C4-2B (cell line): ENCODE results near the gene CXorf65.
A peak's percentile ranks its signal among the peaks of the same experiment; 100 is the strongest.

ENCODE experiments used
- H3K27ac ChIP-seq: fragments of 450-650 bp; 2 replicates; pipeline ENCODE4 v1.5.1; 2017
- ZFX ChIP-seq: fragments of 450-650 bp; IDR thresholded peaks from 2 replicates; pipeline ENCODE4 v1.6.1; 2017
- TF ChIP-seq, protein P1 (sequence below): fragments of 450-650 bp; conservative IDR thresholded peaks from 2 replicates; pipeline ENCODE4 v1.5.1; 2017; ENCODE audit warnings: mild to moderate bottlenecking

CXorf65 gene

DNA sequence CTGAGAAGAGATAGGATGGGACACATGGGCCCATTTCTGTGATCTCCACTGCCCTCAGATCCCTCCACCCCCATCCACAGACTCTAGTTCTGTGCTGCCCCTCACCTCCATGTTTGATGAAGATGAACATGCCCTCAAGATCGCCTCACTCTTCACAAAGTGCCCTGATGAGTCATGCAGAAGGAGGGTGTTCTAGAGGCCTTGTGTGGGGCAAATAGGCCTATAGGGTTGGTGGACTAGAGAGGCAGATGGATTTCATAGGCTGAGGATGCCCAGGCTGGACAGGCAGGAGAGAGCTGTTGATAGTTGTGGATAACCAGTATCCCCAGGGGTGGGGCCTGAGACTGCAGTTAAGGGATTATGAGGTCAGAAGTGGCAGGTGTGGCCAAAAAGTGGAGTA is at the start of gene CXorf65:
TSS of gene CXorf65 (minus strand) at position 314 of the 400 bp plus-strand sequence. CDS start at position 130, 184 bp downstream.
- H3K27ac ChIP-seq = no peak within 1 kb of the TSS
- TF ChIP-seq, protein P1, sequence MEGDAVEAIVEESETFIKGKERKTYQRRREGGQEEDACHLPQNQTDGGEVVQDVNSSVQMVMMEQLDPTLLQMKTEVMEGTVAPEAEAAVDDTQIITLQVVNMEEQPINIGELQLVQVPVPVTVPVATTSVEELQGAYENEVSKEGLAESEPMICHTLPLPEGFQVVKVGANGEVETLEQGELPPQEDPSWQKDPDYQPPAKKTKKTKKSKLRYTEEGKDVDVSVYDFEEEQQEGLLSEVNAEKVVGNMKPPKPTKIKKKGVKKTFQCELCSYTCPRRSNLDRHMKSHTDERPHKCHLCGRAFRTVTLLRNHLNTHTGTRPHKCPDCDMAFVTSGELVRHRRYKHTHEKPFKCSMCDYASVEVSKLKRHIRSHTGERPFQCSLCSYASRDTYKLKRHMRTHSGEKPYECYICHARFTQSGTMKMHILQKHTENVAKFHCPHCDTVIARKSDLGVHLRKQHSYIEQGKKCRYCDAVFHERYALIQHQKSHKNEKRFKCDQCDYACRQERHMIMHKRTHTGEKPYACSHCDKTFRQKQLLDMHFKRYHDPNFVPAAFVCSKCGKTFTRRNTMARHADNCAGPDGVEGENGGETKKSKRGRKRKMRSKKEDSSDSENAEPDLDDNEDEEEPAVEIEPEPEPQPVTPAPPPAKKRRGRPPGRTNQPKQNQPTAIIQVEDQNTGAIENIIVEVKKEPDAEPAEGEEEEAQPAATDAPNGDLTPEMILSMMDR = no peak
- no peak for TF ChIP-seq ZFX

DNA sequence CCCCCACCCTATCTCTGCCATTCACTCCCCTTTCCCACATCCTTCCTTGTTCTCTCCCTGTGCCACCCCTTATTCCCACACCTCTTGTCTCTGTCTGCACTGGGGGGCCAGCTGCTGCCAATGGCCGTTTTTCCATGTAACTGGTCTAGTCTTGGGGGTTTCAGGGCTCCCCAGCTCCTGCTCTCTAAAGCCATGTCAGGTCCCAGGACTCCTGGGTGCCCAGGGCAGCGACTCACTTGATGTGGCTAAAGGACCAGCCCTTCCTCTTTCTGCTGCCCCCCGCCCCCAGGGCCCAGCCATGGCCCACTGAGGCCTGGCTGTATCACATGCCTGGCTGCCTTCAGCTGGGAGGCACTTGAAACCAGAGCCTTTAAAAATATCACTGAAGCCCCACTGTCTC is 48.1 kb upstream of the CXorf65 start:
- H3K27ac ChIP-seq = no peak overlapping the region

DNA sequence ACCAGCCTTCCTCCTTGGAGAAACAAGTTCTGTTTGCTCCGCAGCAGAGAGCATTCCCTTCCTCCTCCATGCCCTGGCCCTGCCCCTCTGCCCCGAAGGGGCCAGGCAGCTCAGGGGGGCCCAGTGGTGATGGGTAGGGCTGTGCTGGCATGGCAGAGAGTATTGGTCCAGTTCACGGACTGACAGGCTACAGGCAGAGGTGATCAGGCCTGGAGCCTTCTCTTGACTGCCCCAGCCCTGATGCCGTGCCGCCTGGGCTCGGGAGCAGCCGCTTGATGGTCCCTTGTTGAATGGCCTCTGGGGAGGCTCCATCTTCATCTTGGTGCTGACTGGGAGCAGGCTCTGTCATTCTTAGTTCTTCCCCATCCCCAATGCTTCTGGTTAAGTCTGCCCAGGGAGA is 47.7 kb upstream of the CXorf65 start:
- TF ChIP-seq ZFX = no peak
- TF ChIP-seq, protein P1 = no peak
- H3K27ac ChIP-seq = no peak overlapping the region

More for the DNA sequence above, 48.1 kb upstream of the CXorf65 start:
- no peak for TF ChIP-seq ZFX
- TF ChIP-seq, protein P1 = no peak

DNA sequence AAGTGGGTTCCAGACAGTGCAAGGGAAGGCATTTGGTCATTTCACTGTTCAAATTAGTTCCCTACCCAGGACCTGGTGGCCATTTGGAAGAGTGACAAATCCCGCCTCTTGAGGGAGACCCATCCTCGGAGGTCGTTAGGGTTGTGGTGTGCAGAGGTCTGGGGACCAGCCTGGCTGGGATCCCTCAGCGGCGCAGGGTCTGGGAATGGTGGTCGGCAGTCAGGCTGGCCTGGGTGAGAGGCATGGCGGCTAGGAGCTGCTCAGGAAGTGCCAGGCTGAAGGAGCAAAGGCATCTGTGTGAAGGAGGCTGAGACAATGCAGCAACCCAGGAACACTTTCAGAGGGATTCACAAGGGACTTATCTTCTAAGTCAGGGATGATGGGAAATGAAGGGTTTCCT is 44.8 kb upstream of the CXorf65 start:
- no peak for TF ChIP-seq ZFX
- TF ChIP-seq, protein P1 = no peak
- H3K27ac ChIP-seq = no peak overlapping the region

DNA sequence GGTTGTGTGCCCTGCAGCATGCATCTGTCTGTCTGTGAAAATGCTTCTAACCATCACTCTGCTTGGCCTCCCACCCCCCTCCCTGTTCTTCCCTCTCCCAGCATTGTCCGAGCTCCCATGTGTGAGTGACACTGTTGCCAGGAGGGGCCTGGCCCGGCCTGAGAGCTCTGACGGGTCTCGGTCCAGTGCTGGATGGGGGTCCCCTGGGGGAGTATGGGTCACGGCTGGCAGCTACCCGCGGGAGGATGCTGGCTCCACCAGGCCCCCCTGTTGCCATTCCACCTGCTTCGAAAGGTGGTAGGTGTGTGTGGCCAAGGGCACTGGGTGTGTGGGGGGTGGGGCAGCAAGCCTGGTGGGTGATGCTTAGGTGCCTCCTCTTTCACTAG is 41.7 kb upstream of the CXorf65 start:
- H3K27ac ChIP-seq = no peak overlapping the region
- TF ChIP-seq ZFX = no peak
- TF ChIP-seq, protein P1 = no peak

DNA sequence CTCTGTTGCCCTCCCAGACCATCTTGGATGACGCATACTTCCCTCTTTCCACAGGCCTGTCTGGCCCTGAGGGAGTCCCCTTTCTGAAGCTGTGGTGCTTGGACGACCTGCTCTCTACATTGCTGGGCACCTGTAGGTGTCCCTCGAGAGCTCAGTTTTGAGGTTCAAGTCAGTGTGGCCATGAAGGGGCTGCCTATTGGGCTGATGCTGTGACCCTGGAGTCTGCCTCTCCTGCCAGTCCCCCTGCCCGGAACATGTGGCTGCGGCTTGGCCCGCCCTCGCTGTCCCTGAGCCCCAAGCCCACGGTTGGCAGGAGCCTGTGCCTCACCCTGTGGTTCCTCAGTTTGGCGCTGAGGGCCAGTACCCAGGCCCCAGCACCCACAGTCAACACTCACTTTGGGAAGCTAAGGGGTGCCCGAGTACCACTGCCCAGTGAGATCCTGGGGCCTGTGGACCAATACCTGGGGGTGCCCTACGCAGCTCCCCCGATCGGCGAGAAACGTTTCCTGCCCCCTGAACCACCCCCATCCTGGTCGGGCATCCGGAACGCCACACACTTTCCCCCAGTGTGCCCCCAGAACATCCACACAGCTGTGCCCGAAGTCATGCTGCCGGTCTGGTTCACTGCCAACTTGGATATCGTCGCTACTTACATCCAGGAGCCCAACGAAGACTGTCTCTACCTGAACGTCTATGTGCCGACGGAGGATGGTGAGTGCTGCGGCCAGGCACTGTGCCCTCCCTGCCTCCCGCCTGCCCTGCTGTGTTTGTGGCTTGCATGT is 41.1 kb upstream of the CXorf65 start:
- H3K27ac ChIP-seq = no peak overlapping the region
- TF ChIP-seq ZFX = no peak

DNA sequence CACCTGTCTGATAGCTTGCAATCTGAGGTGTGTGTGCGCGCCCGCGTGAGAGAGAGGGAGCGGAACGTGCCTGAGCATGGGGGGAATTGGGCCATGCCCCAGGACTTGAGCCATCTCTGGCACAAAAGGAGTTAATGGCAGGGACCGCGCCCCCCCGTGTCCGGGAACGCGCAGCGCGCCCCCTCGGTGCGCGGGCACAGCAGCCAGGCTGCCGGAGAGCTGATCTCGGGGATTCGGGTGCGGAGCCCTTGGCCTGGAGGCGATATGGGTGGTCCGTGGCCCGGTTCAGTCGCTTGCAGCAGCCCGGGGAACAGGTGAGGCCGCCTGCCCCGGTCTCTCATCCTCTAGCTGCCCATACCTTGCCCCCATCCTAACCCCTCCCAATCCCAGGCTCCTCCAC is 38.1 kb upstream of the CXorf65 start, which contains the start of gene NLGN3:
TSS of gene NLGN3 (plus strand) at position 191 of the 400 bp plus-strand sequence. CDS start 2,909 bp downstream, outside the sequence.
- no peak for TF ChIP-seq ZFX
- TF ChIP-seq, protein P1 = no peak

More for the DNA sequence above, 38.1 kb upstream of the CXorf65 start, which contains the start of gene NLGN3:
- H3K27ac ChIP-seq = peak within 1 kb of the TSS; percentile 8; the same call in 1 of the 2 replicates
